ENCODE data around the gene HSD11B2. TPM values are rescaled to one million over a fixed set of nuclear protein-coding genes. Genes with fewer than 3 reads are reported as not detected.

HSD11B2 gene
- total RNA-seq, 1 donor from 2014 or later: 0.89 TPM

GRCh38 chr16:67395458-67396158, 35.3 kb upstream of the HSD11B2 start:
- intact Hi-C loops (cut with micrococcal nuclease): no loop called here
- ATAC-seq (no peak), DNase-seq (no peak)

- DNase-seq: peak; percentile 83
- ATAC-seq: peak; percentile 40
- intact Hi-C loops (cut with micrococcal nuclease): no loop called here
Observed at GRCh38 chr16:67396159-67397035, 34.5 kb upstream of the HSD11B2 start.

- DNase-seq: peak; percentile 81
- intact Hi-C loops (cut with micrococcal nuclease): no loop called here
- ATAC-seq: peak; percentile 31
Observed at GRCh38 chr16:67397036-67397801, 33.7 kb upstream of the HSD11B2 start.

GRCh38 chr16:67397812-67398545, 32.9 kb upstream of the HSD11B2 start:
- intact Hi-C loops (cut with micrococcal nuclease): no loop called here
- ATAC-seq: no peak
- no peak for DNase-seq

GRCh38 chr16:67398546-67399217, 32.2 kb upstream of the HSD11B2 start:
- ATAC-seq: no peak
- intact Hi-C loops (cut with micrococcal nuclease): no loop called here
- no peak for DNase-seq

GRCh38 chr16:67399218-67399733, 31.6 kb upstream of the HSD11B2 start:
- DNase-seq (peak; percentile 79), ATAC-seq (peak; percentile 46)
- intact Hi-C loops (cut with micrococcal nuclease): no loop called here

- ATAC-seq: no peak
- peak; percentile 34 for DNase-seq
- intact Hi-C loops (cut with micrococcal nuclease): no loop called here
Observed at GRCh38 chr16:67399749-67400704, 30.9 kb upstream of the HSD11B2 start.

GRCh38 chr16:67400901-67401300, 30.0 kb upstream of the HSD11B2 start:
- ATAC-seq (no peak), DNase-seq (no peak)
- intact Hi-C loops (cut with micrococcal nuclease): no loop called here

- intact Hi-C loops (cut with micrococcal nuclease): no loop called here
Observed at GRCh38 chr16:67403976-67404555, 26.9 kb upstream of the HSD11B2 start.

GRCh38 chr16:67404740-67405226, 26.1 kb upstream of the HSD11B2 start:
- DNase-seq (no peak), ATAC-seq (no peak)
- intact Hi-C loops (cut with micrococcal nuclease): no loop called here

More at GRCh38 chr16:67403976-67404555, 26.9 kb upstream of the HSD11B2 start:
- ATAC-seq (no peak), DNase-seq (no peak)

GRCh38 chr16:67405336-67405735, 25.6 kb upstream of the HSD11B2 start:
- DNase-seq: no peak
- intact Hi-C loops (cut with micrococcal nuclease): no loop called here

GRCh38 chr16:67406111-67406971, 24.6 kb upstream of the HSD11B2 start:
- intact Hi-C loops (cut with micrococcal nuclease): no loop called here
- DNase-seq (peak; percentile 73), ATAC-seq (peak; percentile 77)

More at GRCh38 chr16:67405336-67405735, 25.6 kb upstream of the HSD11B2 start:
- no peak for ATAC-seq

- intact Hi-C loops (cut with micrococcal nuclease): no loop called here
- no peak for DNase-seq
- no peak for ATAC-seq
Observed at GRCh38 chr16:67407176-67407787, 23.6 kb upstream of the HSD11B2 start.

- intact Hi-C loops (cut with micrococcal nuclease): no loop called here
- DNase-seq: no peak
- no peak for ATAC-seq
Observed at GRCh38 chr16:67407788-67408452, 23.0 kb upstream of the HSD11B2 start.

GRCh38 chr16:67409631-67410030, 21.3 kb upstream of the HSD11B2 start:
- intact Hi-C loops (cut with micrococcal nuclease): no loop called here
- DNase-seq (no peak), ATAC-seq (no peak)

Data from left ventricle myocardium superior (tissue), 1 donor.